Endodermal cell (in vitro differentiated cells): ENCODE results near the gene CITED2. TPM values are rescaled to one million over a fixed set of nuclear protein-coding genes. Genes with fewer than 3 reads are reported as not detected.

Experiments used
- DNase-seq: peaks from one replicate; pipeline ENCODE4 v3.0.0-alpha.2; 2017
- H3K27ac ChIP-seq: 2 replicates; pipeline ENCODE4 v1.5.1; 2013; ENCODE audit warnings: mild to moderate bottlenecking, low read depth, low read length, moderate library complexity
- H3K27me3 ChIP-seq: 2 replicates; pipeline ENCODE4 v1.6.1; 2013; ENCODE audit warnings: mild to moderate bottlenecking, low read length, moderate library complexity; ENCODE audit not compliant: insufficient read depth, control insufficient read depth, poor library complexity, severe bottlenecking
- H3K36me3 ChIP-seq: 2 replicates; pipeline ENCODE4 v1.7.0; 2013; ENCODE audit warnings: mild to moderate bottlenecking, low read length, moderate library complexity; ENCODE audit not compliant: control insufficient read depth, insufficient read depth
- H3K4me1 ChIP-seq: one replicate; pipeline ENCODE4 v1.7.0; 2013; ENCODE audit warnings: low read length; ENCODE audit not compliant: control insufficient read depth, insufficient read depth
- H3K4me3 ChIP-seq: 2 replicates; pipeline ENCODE4 v1.5.1; 2013; ENCODE audit warnings: mild to moderate bottlenecking, low read length, moderate library complexity
- H3K9ac ChIP-seq: 2 replicates; pipeline ENCODE4 v1.6.1; 2013; ENCODE audit warnings: mild to moderate bottlenecking, low read length, moderate library complexity; ENCODE audit not compliant: poor library complexity, severe bottlenecking; ENCODE audit errors: extremely low read depth
- H3K9me3 ChIP-seq: 2 replicates; pipeline ENCODE4 v1.6.1; 2013; ENCODE audit warnings: mild to moderate bottlenecking, low read length, moderate library complexity; ENCODE audit not compliant: control insufficient read depth
- H3K27ac Mint-ChIP-seq: 2 replicates; pipeline ENCODE4 v1.8.0; 2020; ENCODE audit warnings: mixed read lengths
- H3K27me3 Mint-ChIP-seq: 2 replicates; pipeline ENCODE4 v1.8.0; 2021; ENCODE audit warnings: mild to moderate bottlenecking, mixed read lengths; ENCODE audit not compliant: insufficient read depth
- H3K36me3 Mint-ChIP-seq: 2 replicates; pipeline ENCODE4 v1.8.0; 2020; ENCODE audit warnings: low read depth, mixed read lengths
- H3K4me1 Mint-ChIP-seq: 2 replicates; pipeline ENCODE4 v1.8.0; 2020; ENCODE audit warnings: mixed read lengths
- H3K4me3 Mint-ChIP-seq: 2 replicates; pipeline ENCODE4 v1.8.0; 2020; ENCODE audit warnings: mild to moderate bottlenecking, moderate library complexity, mixed read lengths
- H3K9me3 Mint-ChIP-seq: 2 replicates; pipeline ENCODE4 v1.8.0; 2020; ENCODE audit warnings: mild to moderate bottlenecking, mixed read lengths
- WGBS, 2 experiments: methylation state at CpG; one replicate each; pipeline versions ENCODE4 v1.1.5 to v1.1.7; 2013; ENCODE audit warnings: missing lambda C conversion rate in 2 of 2, mixed read lengths in 1 of 2; ENCODE audit not compliant: insufficient coverage in 1 of 2, insufficient read length in 1 of 2; 5-methylcytosine and 5-hydroxymethylcytosine counted together
- total RNA-seq, 2 donors: library from RNA; stranded (reverse); fragmentation: NEBNext Ultra II Directional in 1 of 2; extraction: Animal tissue kit (Norgen Biotek cat#: 25700) in 1 of 2; gene quantifications; 2 replicates in 1 of 2; 3 replicates in 1 of 2; pipeline ENCODE4 v1.2.1, GENCODE V29; 2021
- TF ChIP-seq, protein P1 (sequence below): fragments of 200-600 bp; sonication (generic); conservative IDR thresholded peaks from 2 replicates; pipeline ENCODE4 v1.5.0; 2021; ENCODE audit warnings: antibody characterized with exemption, mild to moderate bottlenecking

CITED2 gene
- total RNA-seq, 2 donors from 2014 or later: 80.2 to 118 TPM

DNA sequence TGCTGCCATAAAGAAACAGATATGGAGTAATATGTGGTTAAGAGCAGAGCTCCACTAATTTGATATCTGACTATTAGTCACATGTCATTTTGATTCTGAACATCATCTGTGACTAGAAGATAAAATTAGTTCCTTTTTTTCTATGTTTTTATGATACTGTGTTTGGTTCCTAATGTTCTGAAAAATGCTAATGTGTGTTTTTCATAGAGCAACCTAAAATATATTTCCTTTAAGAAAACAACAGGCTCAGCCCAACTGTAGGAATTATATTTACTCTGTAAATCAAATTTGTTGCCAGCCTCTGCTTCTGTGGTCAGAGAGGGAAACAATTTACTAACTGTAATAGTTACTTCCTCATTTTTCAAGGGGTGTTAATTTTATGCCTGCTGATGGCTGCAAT is 49.3 kb downstream of the CITED2 start:
- Histone ChIP-seq H3K27ac (no peak overlapping the region), H3K9me3 (no peaks in the 10 kb centered on the region), H3K4me3 (no peak overlapping the region), H3K36me3 (no peaks in the 10 kb centered on the region), H3K27me3 (no peaks in the 10 kb centered on the region), H3K4me1 (no peaks in the 10 kb centered on the region), H3K9ac (no peak overlapping the region)
- Mint-ChIP-seq H3K9me3 (peaks cover 7% of the 10 kb centered on the region), H3K27me3 (no peaks in the 10 kb centered on the region), H3K27ac (no peak overlapping the region), H3K4me3 (no peak overlapping the region), H3K4me1 (peaks cover 9% of the 10 kb centered on the region), H3K36me3 (no peaks in the 10 kb centered on the region)
- no peak for DNase-seq
- TF ChIP-seq, protein P1, sequence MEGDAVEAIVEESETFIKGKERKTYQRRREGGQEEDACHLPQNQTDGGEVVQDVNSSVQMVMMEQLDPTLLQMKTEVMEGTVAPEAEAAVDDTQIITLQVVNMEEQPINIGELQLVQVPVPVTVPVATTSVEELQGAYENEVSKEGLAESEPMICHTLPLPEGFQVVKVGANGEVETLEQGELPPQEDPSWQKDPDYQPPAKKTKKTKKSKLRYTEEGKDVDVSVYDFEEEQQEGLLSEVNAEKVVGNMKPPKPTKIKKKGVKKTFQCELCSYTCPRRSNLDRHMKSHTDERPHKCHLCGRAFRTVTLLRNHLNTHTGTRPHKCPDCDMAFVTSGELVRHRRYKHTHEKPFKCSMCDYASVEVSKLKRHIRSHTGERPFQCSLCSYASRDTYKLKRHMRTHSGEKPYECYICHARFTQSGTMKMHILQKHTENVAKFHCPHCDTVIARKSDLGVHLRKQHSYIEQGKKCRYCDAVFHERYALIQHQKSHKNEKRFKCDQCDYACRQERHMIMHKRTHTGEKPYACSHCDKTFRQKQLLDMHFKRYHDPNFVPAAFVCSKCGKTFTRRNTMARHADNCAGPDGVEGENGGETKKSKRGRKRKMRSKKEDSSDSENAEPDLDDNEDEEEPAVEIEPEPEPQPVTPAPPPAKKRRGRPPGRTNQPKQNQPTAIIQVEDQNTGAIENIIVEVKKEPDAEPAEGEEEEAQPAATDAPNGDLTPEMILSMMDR: no peak

GRCh38 chr6:139324301-139324555 is 50.2 kb downstream of the CITED2 start:
- no peak for DNase-seq
- peaks cover 7% of the 10 kb centered on the region for H3K9me3 Mint-ChIP-seq
- H3K36me3 ChIP-seq: no peaks in the 10 kb centered on the region
- H3K27ac ChIP-seq: no peak overlapping the region
- H3K4me3 Mint-ChIP-seq: no peak overlapping the region
- H3K4me1 Mint-ChIP-seq: peaks cover 9% of the 10 kb centered on the region
- H3K4me3 ChIP-seq: no peak overlapping the region
- no peaks in the 10 kb centered on the region for H3K36me3 Mint-ChIP-seq
- no peaks in the 10 kb centered on the region for H3K9me3 ChIP-seq
- no peak overlapping the region for H3K9ac ChIP-seq
- H3K27ac Mint-ChIP-seq: peak overlapping the region; percentile 48
- no peaks in the 10 kb centered on the region for H3K27me3 Mint-ChIP-seq
- WGBS, 2 experiments: no CpG with 5 or more reads among the region's 1 CpG
- no peaks in the 10 kb centered on the region for H3K27me3 ChIP-seq
- no peaks in the 10 kb centered on the region for H3K4me1 ChIP-seq
- TF ChIP-seq, protein P1: no peak

- Histone ChIP-seq H3K27me3 (no peaks in the 10 kb centered on the region), H3K9ac (no peak overlapping the region), H3K36me3 (no peaks in the 10 kb centered on the region), H3K4me1 (no peaks in the 10 kb centered on the region), H3K9me3 (no peaks in the 10 kb centered on the region), H3K4me3 (no peak overlapping the region), H3K27ac (no peak overlapping the region)
- TF ChIP-seq, protein P1: no peak
- peak; percentile 75 for DNase-seq
- no peak overlapping the region for H3K4me3 Mint-ChIP-seq
- 73 to 88% methylated on average over 12 to 20 of the region's 21 CpGs for WGBS, 2 experiments
- H3K36me3 Mint-ChIP-seq: no peaks in the 10 kb centered on the region
- H3K4me1 Mint-ChIP-seq: peaks cover 9% of the 10 kb centered on the region
- no peaks in the 10 kb centered on the region for H3K27me3 Mint-ChIP-seq
- peak overlapping the region; percentile 48 for H3K27ac Mint-ChIP-seq
- H3K9me3 Mint-ChIP-seq: peaks cover 4% of the 10 kb centered on the region
Observed at GRCh38 chr6:139323511-139324300, 50.7 kb downstream of the CITED2 start.

Other genes starting within 250 kb of the CITED2 start
- gene HECA, start 239.6 kb downstream of the CITED2 start, total RNA-seq: 1 to 10 TPM; 5.6 to 6.0 TPM
- gene TXLNB, start 82.7 kb downstream of the CITED2 start, total RNA-seq: not detected